RPMI7951 (cell line): ENCODE data around the gene ZNF91. TPM values are rescaled to one million over a fixed set of nuclear protein-coding genes. Genes with fewer than 3 reads are reported as not detected.
"Not testable (repeated sequence)": the region's sequence is repeated elsewhere in the genome, so short reads cannot be mapped to it uniquely, and the experiment has no call there.

Source experiments
- DNase-seq: peaks from one replicate; pipeline ENCODE4 v3.0.0-alpha.2; 2012; ENCODE audit warnings: low read depth
- total RNA-seq: library from RNA; depleted of rRNA; stranded (reverse); fragments of >200 nt; shearing (Covaris generic); gene quantifications from 2 replicates; pipeline ENCODE4 v1.2.3, GENCODE V29; 2014; rRNA removed

ZNF91 gene
- total RNA-seq, result 16.9 and 27.0 TPM in 2 replicates

- peak; percentile 98 for DNase-seq
Measured at GRCh38 chr19:23395041-23395721, at the start of gene ZNF91. TSS of gene ZNF91 (minus strand) at chr19:23395471. CDS start at chr19:23395354, 117 bp downstream.

DNA sequence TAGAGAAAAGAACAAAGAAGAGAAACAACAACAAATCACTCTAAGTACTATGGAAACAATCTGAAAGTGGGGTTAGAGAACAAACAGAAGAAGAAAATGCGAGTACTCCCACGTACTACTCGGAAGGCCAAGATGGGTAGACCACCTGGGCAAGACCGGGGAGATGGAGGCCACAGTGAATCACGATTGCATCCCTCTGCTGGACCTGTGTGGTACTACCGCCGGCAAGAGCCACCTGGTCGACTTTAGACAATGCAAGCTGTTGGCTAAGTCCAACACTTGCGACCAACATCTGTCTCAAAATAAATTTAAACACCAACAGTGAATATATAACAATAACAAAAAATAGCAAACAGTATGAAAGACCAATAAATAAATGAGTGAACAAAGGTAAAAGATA, 45.5 kb upstream of the ZNF91 start:
- DNase-seq, result peak; percentile 10

DNA sequence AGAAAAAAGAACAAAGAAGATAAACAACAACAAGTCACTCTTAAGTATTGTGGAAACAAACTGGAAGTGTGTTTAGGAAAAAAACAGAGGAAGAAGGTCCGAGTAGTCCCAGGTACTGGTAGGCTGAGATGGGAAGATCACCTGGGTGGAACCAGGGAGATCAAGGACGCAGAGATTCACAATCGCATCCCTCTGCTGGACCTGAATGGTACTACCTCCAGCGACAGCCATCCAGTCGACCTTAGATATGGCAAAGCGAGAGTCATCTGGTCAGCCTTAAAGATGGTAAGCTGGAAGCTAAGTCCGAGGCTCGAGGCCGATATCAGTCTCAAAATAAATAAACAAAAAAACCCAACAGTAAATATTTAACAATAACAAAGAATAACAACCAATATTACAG, 44.9 kb upstream of the ZNF91 start:
- DNase-seq, result no peak

DNA sequence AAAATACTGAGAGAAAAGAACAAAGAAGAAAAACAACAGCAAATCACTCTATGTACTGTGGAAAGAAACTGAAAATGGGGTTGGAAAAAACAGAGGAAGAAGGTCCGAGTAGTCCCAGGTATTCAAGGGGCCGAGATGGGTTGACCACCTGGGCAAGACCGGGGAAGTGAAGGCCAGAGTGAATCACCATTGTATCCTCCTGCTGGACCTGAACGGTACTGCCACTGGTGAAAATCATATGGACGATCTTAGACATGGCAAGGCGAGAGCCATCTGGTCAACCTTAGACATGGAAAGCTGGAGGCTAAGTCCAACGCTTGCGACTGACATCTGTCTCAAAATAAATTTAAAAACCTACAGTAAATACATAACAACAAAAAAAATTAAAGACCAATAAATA, 44.4 kb upstream of the ZNF91 start:
- DNase-seq, result peak; percentile 8

DNA sequence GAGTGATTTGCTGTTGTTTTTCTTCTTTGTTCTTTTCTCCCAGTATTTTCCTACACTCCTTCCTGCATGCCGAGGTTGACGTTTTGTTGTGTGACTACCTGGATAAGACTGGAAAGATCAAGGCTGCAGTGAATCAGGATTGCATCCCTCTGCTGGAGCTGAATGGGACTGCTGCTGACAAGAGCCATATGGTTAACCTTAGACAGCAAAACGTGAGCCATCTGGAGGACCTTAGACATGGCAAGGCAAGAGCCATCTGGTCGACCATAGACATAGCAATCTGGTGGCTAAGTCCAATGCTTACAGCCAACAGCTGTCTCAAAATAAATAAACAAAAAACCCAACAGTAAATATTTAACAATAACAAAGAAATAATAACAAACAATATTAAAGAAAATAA, 42.6 kb upstream of the ZNF91 start:
- peak; percentile 68 for DNase-seq

- DNase-seq, result peak; percentile 27
Measured at GRCh38 chr19:23436944-23437343, 41.7 kb upstream of the ZNF91 start.

DNA sequence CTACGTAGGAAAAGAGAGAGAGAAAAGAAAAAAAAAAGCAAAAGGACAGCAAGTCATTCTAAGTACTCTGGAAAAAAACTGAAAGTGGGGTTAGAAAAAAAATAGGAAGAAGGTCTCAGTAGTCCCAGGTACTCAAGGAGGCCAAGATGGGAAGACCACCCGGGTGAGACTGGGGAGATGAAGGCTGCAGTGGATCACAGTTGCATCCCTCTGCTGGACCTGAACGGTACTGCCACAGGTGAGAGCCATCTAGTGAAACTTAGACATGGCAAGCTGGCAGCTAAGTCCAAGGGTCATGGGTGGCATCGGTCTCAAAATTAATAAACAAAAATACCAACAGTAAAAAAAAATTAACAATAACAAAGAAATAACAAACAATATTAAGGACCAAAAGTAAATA, 41.0 kb upstream of the ZNF91 start:
- DNase-seq, result peak; percentile 11

- peak; percentile 14 for DNase-seq
Measured at GRCh38 chr19:23420824-23421223, 25.6 kb upstream of the ZNF91 start.

DNA sequence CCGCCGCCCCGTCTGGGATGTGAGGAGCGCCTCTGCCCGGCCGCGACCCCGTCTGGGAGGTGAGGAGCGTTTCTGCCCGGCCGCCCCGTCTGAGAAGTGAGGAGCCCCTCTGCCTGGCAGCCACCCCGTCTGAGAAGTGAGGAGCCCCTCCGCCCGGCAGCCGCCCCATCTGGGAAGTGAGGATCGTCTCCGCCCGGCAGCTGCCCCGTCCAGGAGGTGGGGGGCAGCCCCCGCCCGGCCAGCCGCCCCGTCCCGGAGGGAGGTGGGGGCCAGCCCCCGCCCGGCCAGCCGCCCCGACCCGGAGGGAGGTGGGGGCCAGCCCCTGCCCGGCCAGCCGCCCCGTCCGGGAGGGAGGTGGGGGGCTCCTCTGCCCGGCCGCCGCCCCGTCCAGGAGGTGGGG, 24.0 kb upstream of the ZNF91 start:
- not testable (repeated sequence) for DNase-seq

DNA sequence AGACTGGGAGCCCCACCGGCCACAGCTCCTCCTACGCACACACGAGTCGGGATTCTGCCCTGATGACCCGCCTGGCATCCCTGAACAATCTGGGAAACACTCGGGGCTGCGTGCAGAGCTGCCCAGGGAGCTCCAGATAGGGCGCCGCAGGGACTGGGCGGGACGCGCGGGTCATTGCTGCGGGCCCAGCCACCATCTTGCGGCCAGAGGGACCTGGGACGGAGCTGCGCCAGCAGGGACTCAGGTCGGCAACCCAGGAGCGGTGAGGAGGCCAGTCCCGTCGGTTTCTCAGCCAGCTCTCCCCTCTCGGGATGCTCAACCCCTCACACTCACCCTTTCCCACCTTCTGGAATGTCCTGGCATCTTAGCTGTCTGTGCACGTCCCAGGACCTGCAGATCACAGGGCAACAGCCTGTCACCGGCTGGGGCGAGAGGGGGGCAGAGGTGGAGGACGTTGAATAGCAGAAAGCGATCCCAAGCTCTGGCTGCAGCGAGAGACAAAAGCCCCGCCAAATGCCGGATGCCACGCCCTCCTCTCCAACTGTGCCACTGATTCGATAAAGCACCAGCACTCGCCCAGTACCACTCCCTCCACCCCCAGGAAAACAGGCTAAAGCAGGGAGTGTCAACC, 20.4 kb upstream of the ZNF91 start:
- peak; percentile 85 for DNase-seq

DNA sequence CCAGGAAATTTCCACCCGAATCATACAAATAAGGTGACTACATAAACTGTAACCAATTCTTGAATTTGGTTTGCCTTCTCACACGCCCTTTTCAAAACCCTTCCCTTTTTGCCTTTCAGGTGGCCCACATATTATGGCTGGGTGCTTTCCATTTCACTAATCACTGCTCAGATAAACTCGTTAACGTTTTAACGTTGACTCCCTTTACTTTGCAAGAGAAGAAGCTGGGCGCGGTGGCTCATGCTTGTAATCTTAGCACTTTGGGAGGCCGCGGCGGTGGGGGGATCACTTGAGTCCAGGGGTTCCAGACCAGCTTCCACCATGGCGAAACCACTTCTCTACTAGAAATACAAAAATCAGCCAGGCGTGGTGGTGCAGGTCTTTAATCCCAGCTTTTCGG, 19.8 kb upstream of the ZNF91 start:
- DNase-seq, result peak; percentile 9

GRCh38 chr19:23410155-23410554, 14.9 kb upstream of the ZNF91 start:
- DNase-seq, result no peak

DNA sequence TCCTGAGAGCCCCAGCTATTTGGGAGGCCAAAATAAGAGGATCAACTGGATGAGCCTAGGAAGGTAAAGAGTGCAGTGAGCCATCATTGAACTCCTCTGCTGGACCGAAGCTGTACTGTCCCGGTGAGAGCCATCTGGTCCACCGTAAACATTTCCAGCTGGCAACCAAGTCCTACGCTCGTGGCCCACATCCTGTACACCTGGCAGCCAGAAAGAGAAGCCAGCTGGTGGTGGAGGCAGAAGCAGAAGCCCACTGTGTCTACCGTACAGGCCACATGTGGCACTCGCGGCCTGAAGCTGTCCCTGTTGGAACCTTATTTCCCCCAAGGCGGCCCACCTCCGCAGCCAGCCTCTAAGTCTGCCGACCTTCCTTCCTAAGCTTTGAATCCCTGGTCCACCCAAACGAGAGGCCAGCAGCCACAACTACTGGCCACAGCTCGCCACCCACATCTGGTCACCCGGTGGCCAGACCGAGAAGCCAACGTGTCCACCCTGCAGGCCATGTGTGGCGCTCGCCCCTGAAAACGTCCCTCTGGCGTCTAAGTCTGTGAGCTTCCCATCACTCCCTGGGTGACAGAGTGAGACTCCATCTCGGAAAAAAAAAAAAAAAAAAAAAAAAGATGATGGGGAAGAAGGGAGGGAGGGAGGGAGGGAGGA, 14.2 kb upstream of the ZNF91 start:
- DNase-seq, result peak; percentile 33

- no peak for DNase-seq
Measured at GRCh38 chr19:23407616-23408133, 12.4 kb upstream of the ZNF91 start.

GRCh38 chr19:23406721-23407120, 11.4 kb upstream of the ZNF91 start:
- no peak for DNase-seq

DNA sequence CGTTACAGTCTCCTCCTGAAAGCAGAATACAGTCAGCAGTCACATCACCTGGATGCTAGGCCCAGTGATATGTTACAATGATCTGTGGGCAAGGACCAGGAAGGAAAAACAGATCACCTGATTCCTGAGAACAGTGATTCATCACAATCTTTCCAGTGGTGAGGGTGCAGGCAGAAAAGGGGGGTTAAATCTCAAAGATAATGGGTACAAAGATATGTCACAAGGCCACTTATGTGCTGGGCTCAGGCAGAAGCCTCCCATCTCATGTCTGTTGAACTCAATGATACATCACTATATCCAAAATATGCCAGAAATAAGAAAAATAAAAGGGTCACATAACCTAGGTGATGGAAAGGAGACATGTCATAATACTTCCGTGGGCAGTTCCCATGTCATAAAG, 10.8 kb upstream of the ZNF91 start:
- no peak for DNase-seq

DNA sequence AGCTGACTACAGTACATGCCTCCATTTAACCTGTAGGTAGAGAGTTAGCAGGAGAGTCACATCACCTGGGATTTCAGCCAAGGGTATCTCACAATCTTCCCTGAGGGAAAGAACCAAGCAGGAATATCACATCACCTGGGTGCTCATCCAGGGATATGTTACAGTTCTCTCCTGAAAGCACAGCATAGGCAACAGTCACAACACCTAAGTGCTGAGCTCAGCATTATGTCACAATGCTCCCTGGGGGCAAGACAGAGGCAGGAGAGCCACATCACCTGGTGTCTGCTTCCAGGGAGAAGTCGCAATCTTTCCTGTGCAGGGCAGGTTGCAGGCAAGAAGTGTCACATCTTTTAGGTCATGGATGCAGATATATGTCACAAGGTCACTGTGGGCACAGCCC, 9.4 kb upstream of the ZNF91 start:
- DNase-seq, result no peak

DNA sequence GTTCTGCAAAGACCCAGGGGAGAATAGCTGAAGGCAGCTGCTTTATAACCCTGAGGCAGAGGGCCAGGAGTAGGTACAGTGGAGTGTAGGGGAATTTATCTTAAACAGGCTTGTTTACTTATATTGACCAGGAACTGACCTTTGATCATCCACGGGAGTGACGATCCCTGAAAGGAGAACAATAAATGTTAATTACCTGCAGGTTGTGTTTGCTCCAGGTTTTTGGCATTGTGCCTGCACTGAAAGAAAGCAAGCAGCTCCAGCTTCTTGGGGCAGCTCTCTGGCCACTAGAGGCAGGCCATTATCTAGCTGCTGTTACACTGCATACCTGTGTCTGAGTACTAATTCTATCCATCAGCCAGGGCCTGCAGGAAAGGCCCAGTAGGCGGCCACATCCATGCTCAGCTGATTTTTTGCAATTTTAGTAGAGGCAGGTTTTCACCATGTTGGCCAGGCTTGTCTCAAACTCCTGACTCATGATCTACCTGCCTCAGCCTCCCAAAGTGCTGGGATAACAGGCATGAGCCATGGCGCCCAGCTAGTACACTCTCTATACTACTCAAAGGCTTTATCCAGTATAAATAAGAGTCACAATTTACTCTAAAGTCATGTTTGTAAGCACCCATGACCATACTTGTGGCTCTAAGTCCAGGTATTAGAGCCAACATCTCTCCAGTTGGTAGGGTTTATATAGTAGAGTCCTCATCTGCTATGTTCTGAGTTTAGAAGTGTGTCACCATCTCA, 8.5 kb upstream of the ZNF91 start:
- DNase-seq, result no peak

GRCh38 chr19:23403052-23403451, 7.8 kb upstream of the ZNF91 start:
- no peak for DNase-seq

DNA sequence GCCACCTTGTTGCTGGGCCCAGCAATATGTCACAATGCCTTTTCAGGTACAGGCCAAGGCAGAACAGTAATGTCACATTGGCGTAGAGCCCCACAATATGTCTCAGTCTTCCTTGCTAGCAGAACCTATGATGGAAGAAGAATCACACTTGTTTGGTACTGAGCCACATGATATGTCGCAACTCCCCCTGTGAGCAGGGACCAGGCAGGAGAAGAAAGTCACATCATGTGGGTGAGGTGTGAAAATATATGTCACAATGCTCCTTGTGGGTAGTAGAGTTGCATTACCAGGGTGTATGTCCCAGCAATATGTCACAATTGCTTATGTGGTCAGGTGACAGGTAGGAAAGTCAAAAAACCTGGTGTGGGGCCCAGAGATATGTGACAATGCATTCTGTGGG, 7.1 kb upstream of the ZNF91 start:
- no peak for DNase-seq

DNA sequence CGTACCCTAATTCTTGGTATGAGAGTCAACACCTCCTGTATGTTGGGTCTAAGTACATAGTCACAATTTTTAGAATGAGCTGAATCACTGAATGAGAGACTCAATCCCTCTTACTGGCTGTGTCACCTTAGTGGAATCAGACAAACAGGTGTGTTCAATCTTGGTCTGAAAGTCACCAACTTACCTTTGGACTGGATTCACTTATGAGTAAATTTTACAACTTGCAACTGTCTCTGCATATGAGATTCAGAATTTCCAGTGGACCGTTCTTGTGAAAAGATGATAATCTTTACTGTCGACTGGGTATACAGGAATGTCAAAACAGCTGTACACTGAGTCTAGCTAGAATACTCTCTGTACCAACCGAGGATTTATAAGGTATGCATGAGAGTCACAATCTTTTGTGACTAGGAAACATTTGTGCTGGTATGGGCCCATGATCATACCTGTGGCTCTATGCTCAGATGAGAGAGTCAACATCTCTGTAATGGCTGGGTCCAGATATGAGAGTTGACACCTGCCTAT, 5.9 kb upstream of the ZNF91 start:
- no peak for DNase-seq

DNA sequence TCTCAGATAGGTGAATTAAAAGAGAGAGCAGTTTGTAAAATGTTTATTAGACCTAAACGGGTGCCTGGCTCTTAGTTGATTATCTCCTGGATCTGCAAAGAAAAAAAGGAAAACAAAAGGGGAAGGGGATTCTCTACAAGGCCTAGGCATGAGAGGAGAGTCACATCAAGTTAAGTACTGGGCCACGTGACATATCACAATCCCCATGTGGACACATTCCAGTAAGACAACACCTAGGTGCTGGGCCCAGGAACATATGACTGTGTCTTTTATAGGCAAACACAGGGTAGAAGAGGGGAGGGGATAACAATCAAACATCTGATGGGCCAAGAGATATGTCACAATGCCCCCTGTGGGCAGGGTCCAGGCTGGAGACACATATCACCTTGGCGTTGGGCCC, 4.2 kb upstream of the ZNF91 start:
- no peak for DNase-seq
